Naive B cell (primary cell): Measurements from ENCODE around the gene KIAA1614. TPM values are rescaled to one million over a fixed set of nuclear protein-coding genes. Genes with fewer than 3 reads are reported as not detected.
A peak's percentile ranks its signal among the peaks of the same experiment; 100 is the strongest.

Source experiments
- ATAC-seq, 2 donors: fragments of 150-1000 bp; cut with Tn5 transposase; 2 replicates each; pipeline ENCODE4 v1.10.0; 2021; ENCODE audit warnings: low read depth in 2 of 2, mild to moderate bottlenecking in 2 of 2, moderate library complexity in 2 of 2
- DNase-seq: peaks from one replicate; pipeline ENCODE4 v3.0.0; 2022
- H3K27ac Mint-ChIP-seq, 6 donors: one replicate each; pipeline ENCODE4 v1.8.0; 2020 to 2022; ENCODE audit warnings: mild to moderate bottlenecking in 6 of 6, mixed read lengths in 6 of 6, moderate library complexity in 5 of 6, inconsistent platforms in 2 of 6
- H3K27me3 Mint-ChIP-seq, 3 donors: one replicate each; pipeline ENCODE4 v1.8.0; 2021 to 2022; ENCODE audit warnings: mixed read lengths in 3 of 3, mild to moderate bottlenecking in 1 of 3
- H3K36me3 Mint-ChIP-seq, 2 donors: one replicate each; pipeline ENCODE4 v1.8.0; 2020 to 2022; ENCODE audit warnings: mixed read lengths in 2 of 2, inconsistent platforms in 1 of 2, mild to moderate bottlenecking in 1 of 2
- H3K4me1 Mint-ChIP-seq, 3 donors: one replicate each; pipeline ENCODE4 v1.8.0; 2020 to 2022; ENCODE audit warnings: mixed read lengths in 3 of 3, inconsistent platforms in 1 of 3, mild to moderate bottlenecking in 1 of 3, moderate library complexity in 1 of 3
- H3K4me3 Mint-ChIP-seq, 8 donors: one replicate each; pipeline ENCODE4 v1.8.0; 2020 to 2022; ENCODE audit warnings: mild to moderate bottlenecking in 8 of 8, mixed read lengths in 8 of 8, moderate library complexity in 8 of 8, inconsistent platforms in 2 of 8
- H3K9me3 Mint-ChIP-seq, 7 donors: one replicate each; pipeline ENCODE4 v1.8.0; 2020 to 2022; ENCODE audit warnings: mixed read lengths in 7 of 7, mild to moderate bottlenecking in 5 of 7, inconsistent platforms in 2 of 7, moderate library complexity in 1 of 7
- polyA plus RNA-seq, 6 donors: library from polyadenylated mRNA; unstranded; fragments of 300-500 nt; fragmentation: Illumina TruSeq; gene quantifications; one replicate each; pipeline ENCODE4 v1.2.3, GENCODE V29; 2021; ENCODE audit warnings: low read depth in 6 of 6

The KIAA1614 gene
- polyA plus RNA-seq, 6 donors from 2014 or later = 0.03 TPM; not detected in 5

DNA sequence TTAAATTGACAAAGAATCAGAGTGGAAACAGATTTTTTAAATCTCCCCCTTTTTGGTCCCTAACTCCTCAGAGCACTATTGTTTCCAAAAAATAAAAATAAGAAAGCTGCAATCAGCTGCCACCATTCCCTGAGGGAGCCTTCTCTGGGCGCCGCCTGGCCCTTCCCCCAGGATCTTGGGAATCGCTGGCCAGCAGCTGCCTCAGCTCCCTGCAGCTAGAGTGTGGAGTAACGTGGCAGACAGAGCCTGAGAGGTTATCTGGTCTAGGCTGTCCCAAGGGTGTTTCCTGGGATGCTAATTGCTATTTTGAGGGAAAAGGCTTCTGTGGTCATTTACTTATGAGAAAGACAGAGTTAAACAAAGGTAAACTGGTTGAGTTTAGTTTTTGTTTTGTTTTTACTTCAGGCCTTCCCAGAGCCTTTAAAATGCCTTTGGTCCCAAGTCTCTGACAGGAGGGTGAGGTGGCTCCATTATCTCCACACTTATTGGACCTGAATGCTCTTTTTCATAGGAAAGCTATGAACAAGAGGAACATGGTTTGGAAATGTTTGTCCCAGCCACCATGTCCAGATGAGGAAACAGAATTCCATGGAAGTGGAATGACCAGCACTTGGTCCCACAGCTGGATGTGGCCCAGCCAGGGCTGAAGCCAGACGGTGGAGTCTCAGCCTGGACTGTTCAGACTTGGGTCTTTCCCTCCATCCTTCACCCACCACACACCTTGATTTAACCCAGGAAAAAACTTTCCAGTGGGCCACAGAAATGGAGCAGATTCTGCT, 14.1 kb upstream of the KIAA1614 start:
- Mint-ChIP-seq H3K36me3 (no peaks in the 10 kb centered on the region), H3K27ac (no peak overlapping the region), H3K27me3 (peaks cover 0 to 19% (median 14%) of the 10 kb centered on the region in 3 donors), H3K4me1 (no peaks in the 10 kb centered on the region), H3K4me3 (peak overlapping the region in 1 of 8 donors; percentile 6), H3K9me3 (peaks cover 0 to 4% (median 0%) of the 10 kb centered on the region in 7 donors)
- no peak for ATAC-seq
- no peak for DNase-seq

DNA sequence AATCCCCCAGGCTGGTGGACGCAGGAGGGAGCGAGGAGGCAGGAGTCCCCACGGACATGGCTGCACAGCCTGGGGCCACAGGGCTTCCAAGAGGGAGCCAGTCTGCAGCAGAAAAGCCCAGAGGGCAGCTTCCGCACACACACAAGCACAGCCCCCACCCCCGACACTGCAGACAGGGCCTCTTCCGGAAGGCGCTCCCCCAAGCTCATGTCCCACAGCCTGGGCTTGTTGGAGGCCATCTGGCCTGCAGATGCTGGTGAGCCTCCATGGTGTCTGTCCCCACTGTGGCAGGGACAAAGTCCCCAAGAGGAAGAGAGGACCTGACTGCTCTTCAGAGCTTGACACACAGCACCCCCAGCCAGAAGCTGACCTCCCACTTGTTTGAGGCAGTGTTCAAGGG, 13.4 kb upstream of the KIAA1614 start:
- Mint-ChIP-seq H3K9me3 (peaks cover 0 to 4% (median 2%) of the 10 kb centered on the region in 7 donors), H3K27ac (peak overlapping the region in 1 of 6 donors; percentile 93), H3K27me3 (peaks cover 0 to 19% (median 14%) of the 10 kb centered on the region in 3 donors), H3K36me3 (no peaks in the 10 kb centered on the region), H3K4me1 (no peaks in the 10 kb centered on the region), H3K4me3 (no peak overlapping the region)
- DNase-seq (no peak), ATAC-seq (no peak)

DNA sequence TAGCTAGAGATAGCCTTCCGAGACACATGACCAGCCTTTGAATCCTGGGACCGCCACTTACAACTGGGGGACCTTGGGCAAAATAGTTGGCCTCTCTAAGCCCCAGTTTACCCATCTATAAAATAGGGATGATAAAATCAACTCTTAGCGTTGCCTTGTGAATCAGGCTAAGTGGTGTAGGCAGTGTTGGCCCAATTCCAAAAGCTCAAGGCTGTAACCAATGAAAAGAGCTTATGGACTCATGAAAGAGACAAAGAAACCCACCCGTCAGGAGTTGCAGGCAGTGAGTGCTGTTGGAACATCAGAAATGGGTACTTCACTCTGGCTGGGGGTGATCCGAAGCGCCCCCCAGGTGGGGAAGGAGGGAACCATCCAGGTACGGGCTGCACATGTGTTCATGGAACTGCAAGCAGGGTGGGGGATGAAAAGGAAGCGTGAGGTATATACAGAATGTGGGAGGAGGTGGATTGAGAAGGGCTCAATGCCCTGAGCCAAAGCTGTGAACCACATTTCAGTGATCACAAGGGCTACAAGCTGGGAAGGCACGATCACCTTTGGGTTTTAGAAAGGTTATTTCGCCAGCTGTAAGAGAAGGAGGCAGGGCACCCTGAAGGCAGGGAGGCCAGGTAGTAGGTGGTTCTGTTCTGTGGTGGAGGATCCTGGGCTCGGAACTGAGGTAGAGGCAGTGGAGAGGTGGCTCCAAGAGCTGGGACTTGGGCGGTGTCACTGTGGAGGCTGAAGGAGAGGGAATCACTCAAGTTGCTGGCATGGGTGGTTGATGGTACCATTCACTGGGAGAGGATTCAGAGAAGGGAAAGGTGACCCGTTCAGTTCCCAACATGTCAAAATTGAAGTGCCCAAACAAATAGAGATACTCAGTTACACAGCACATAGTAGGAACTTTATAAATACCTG, 11.4 kb upstream of the KIAA1614 start:
- ATAC-seq (no peak), DNase-seq (no peak)
- peaks cover 0 to 19% (median 14%) of the 10 kb centered on the region in 3 donors for H3K27me3 Mint-ChIP-seq
- no peak overlapping the region for H3K4me3 Mint-ChIP-seq
- H3K27ac Mint-ChIP-seq = no peak overlapping the region
- H3K36me3 Mint-ChIP-seq = no peaks in the 10 kb centered on the region
- peaks cover 0 to 7% (median 5%) of the 10 kb centered on the region in 7 donors for H3K9me3 Mint-ChIP-seq
- H3K4me1 Mint-ChIP-seq = no peaks in the 10 kb centered on the region

GRCh38 chr1:180902541-180902940, 10.2 kb upstream of the KIAA1614 start:
- no peak for DNase-seq
- Mint-ChIP-seq H3K4me1 (no peaks in the 10 kb centered on the region), H3K27me3 (peaks cover 4 to 30% (median 14%) of the 10 kb centered on the region in 3 donors), H3K27ac (no peak overlapping the region), H3K4me3 (no peak overlapping the region), H3K9me3 (peaks cover 0 to 7% (median 3%) of the 10 kb centered on the region in 7 donors), H3K36me3 (no peaks in the 10 kb centered on the region)
- no peak for ATAC-seq

DNA sequence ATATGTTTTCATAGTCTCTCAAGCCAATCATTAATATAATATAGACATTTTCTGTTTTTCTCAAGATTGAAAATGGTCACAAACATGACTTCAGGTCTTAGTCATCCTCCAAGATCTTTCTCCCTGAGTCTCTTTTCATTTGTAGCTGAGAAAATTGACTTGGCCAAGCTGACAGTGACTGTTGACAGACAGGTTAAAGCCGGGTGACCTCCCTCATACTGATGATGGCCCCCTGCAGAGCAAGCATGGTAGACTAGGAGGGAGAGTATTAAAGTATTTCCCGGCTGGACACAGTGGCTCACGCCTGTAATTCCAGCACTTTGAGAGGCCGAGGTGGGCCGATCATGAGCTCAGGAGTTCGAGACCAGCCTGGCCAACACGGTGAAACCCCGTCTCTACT, 6.8 kb upstream of the KIAA1614 start:
- H3K9me3 Mint-ChIP-seq = peaks cover 0 to 7% (median 3%) of the 10 kb centered on the region in 7 donors

GRCh38 chr1:180906511-180906910, 6.2 kb upstream of the KIAA1614 start:
- ATAC-seq = no peak
- Mint-ChIP-seq H3K27me3 (peaks cover 13 to 26% (median 24%) of the 10 kb centered on the region in 3 donors), H3K4me1 (peaks cover 0 to 7% (median 2%) of the 10 kb centered on the region in 3 donors), H3K4me3 (no peak overlapping the region), H3K27ac (no peak overlapping the region), H3K9me3 (peaks cover 0 to 7% (median 3%) of the 10 kb centered on the region in 7 donors), H3K36me3 (no peaks in the 10 kb centered on the region)
- no peak for DNase-seq

More for the DNA sequence above, 6.8 kb upstream of the KIAA1614 start:
- Mint-ChIP-seq H3K27me3 (peaks cover 10 to 32% (median 22%) of the 10 kb centered on the region in 3 donors), H3K27ac (no peak overlapping the region), H3K36me3 (no peaks in the 10 kb centered on the region), H3K4me1 (peaks cover 0 to 6% (median 0%) of the 10 kb centered on the region in 3 donors), H3K4me3 (no peak overlapping the region)
- no peak for ATAC-seq
- DNase-seq = no peak

DNA sequence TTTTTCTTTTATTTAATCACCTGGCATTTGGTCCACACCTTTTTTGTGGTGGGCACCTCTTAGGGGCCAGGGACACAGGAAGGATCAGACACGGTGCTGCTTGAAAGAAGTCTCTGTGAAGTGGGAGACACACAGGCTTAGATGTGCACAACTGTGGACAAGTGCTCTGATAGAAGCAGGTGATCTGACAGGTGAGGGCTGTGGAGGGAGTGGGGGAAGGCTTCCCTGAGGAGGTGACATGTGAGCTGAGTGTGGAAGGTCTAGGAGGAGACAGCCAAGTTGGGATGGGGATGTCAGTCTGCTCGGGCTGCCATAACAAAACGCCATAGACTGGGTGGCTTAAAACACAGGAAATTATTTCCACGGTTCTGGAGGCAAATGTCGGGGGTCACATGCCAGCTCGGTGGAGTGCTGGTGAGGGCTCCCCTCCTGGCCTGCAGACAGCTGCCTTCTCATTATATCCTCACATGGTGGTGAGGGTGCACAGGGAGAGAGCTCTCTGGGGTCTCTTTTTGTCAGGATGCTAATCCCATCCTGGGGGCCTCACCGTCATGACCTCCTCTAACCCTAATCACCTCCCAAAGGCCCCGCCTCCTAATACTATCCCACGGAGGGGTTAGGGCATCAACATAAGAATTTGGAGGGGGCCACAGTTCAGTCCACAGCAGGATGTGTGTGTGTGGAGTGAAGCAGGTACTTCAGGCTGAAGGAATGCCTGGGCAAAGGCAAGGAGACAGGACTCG, 5.2 kb upstream of the KIAA1614 start:
- no peak for ATAC-seq
- Mint-ChIP-seq H3K4me3 (no peak overlapping the region), H3K36me3 (no peaks in the 10 kb centered on the region), H3K27me3 (peaks cover 18 to 27% (median 22%) of the 10 kb centered on the region in 3 donors), H3K4me1 (peaks cover 0 to 13% (median 8%) of the 10 kb centered on the region in 3 donors), H3K9me3 (peaks cover 0 to 7% (median 3%) of the 10 kb centered on the region in 7 donors), H3K27ac (no peak overlapping the region)
- no peak for DNase-seq

DNA sequence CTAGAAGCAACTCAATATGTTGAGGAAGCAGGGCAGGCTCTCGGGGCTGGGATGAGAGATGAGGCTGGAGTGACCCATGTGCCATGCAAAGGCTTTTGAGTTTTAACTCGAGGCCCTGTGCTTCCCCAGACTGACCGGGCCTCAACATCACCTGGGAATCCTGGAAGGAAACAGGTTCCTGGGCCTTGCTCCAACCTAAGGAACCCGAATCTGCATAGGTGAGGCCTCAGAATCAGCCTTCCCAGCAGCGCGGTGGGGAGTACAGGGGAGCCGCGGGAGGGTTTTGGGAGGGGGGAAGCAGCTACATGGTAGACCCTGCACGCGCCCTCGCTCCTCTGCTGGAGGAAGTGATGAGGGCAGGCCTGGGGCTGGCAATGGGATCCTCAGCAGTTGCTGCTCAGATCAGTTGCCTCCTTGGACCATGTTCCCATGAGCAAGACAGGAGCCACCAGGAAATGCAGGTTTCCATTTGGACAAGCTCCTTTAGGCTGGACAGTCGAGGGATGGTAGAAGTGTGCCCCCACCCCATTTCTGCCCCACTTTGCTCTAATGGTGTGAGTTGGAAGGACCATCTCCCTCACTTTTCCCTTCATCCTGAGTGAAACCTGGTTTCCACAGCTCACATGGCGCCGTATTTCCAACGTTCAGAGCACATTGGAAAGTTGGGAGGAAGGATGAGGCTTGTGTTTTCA, 4.5 kb upstream of the KIAA1614 start:
- peaks cover 18 to 27% (median 22%) of the 10 kb centered on the region in 3 donors for H3K27me3 Mint-ChIP-seq
- no peak overlapping the region for H3K4me3 Mint-ChIP-seq
- H3K27ac Mint-ChIP-seq = no peak overlapping the region
- H3K4me1 Mint-ChIP-seq = peaks cover 0 to 13% (median 8%) of the 10 kb centered on the region in 3 donors
- DNase-seq = no peak
- ATAC-seq = no peak
- H3K9me3 Mint-ChIP-seq = peaks cover 0 to 7% (median 3%) of the 10 kb centered on the region in 7 donors
- H3K36me3 Mint-ChIP-seq = no peaks in the 10 kb centered on the region

- ATAC-seq (no peak), DNase-seq (no peak)
- H3K9me3 Mint-ChIP-seq = peaks cover 0 to 7% (median 3%) of the 10 kb centered on the region in 7 donors
- H3K36me3 Mint-ChIP-seq = no peaks in the 10 kb centered on the region
- peaks cover 0 to 13% (median 12%) of the 10 kb centered on the region in 3 donors for H3K4me1 Mint-ChIP-seq
- peaks cover 23 to 35% (median 28%) of the 10 kb centered on the region in 3 donors for H3K27me3 Mint-ChIP-seq
- H3K4me3 Mint-ChIP-seq = no peak overlapping the region
- no peak overlapping the region for H3K27ac Mint-ChIP-seq
These were observed 3.7 kb upstream of the KIAA1614 start for GRCh38 chr1:180909005-180909414.

DNA sequence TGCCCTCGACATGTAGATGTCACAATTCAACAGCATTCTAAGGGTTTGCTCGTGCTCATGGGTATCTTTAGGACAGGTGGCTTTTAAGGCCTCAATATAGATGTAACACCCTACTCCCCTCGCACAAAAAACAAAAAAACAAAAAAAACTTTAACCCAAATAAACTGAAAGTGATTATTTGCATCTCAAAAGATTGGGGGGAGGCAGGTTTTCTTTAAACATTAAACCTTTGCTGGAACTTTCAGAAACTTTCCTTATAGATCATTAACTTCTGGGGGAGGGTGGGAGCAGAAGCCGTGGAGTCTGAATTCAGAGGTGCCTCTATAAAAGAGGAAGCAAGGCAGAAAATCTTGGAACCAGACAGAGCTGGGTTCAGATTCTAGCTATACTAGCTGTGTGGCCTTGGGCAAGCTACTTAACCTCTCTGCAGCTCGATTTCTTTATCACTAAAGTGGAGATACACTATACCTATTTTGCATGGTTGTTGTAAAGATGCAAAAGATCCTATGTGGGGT, 3.2 kb upstream of the KIAA1614 start:
- peaks cover 0 to 3% (median 1%) of the 10 kb centered on the region in 7 donors for H3K9me3 Mint-ChIP-seq
- peaks cover 26 to 37% (median 30%) of the 10 kb centered on the region in 3 donors for H3K27me3 Mint-ChIP-seq
- H3K36me3 Mint-ChIP-seq = no peaks in the 10 kb centered on the region
- ATAC-seq (no peak), DNase-seq (no peak)
- peaks cover 0 to 13% (median 12%) of the 10 kb centered on the region in 3 donors for H3K4me1 Mint-ChIP-seq
- no peak overlapping the region for H3K4me3 Mint-ChIP-seq
- peak overlapping the region in 1 of 6 donors; percentile 78 for H3K27ac Mint-ChIP-seq

DNA sequence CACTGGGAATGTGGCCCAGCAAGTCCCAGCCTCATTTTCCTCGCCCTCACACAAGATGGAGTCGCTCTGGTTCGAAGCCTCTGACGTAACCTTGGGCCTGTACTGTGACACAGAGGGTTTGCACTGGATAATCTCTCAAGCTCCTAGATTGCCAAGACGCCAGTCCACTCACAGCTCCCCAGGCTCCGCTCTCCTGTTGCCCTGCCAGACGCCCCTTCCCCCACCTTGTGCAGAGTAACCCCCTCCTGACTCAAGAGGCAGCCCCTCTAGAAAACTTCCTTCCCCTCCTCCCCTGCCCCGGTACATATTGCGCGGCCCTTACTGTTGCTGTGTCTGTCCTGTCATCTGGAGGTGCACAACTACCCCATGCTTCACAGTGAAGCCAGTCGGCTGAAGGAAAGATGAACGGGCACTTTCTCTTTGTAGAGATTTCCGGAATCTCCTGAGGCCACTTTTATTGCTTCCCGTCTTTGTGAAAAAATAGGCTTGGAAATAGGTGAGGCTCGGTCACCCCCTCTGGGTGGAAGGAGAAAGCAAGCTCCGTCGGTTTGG, 981 bp upstream of the KIAA1614 start:
- H3K27ac Mint-ChIP-seq = no peak overlapping the region
- DNase-seq (no peak), ATAC-seq (no peak)
- H3K4me1 Mint-ChIP-seq = peaks cover 0 to 13% (median 12%) of the 10 kb centered on the region in 3 donors
- H3K9me3 Mint-ChIP-seq = no peaks in the 10 kb centered on the region
- H3K4me3 Mint-ChIP-seq = peak overlapping the region; percentile 53 to 84 (median 68)
- H3K36me3 Mint-ChIP-seq = no peaks in the 10 kb centered on the region
- H3K27me3 Mint-ChIP-seq = peaks cover 31 to 53% (median 31%) of the 10 kb centered on the region in 3 donors
